Sigmoid colon (tissue), 4 donors: ENCODE results near the gene ZNF232.

ENCODE experiments used
- CTCF ChIP-seq, 4 experiments: fragments of 450-650 bp in 3 of 4; fragments of 200-600 bp in 1 of 4; IDR thresholded peaks; one replicate each; pipeline ENCODE4 v1.5.1; 2016 to 2019; ENCODE audit warnings: antibody characterized with exemption in 4 of 4, mild to moderate bottlenecking in 3 of 4, moderate library complexity in 2 of 4
- EP300 ChIP-seq, 4 donors: sonication (generic); formaldehyde crosslinking; IDR thresholded peaks; one replicate each; pipeline ENCODE4 v1.6.1; 2017; ENCODE audit warnings: antibody characterized with exemption in 4 of 4
- POLR2A ChIP-seq, 2 donors: fragments of 450-650 bp; IDR thresholded peaks; one replicate each; pipeline ENCODE4 v1.6.1; 2016; ENCODE audit warnings: antibody characterized with exemption in 2 of 2, mild to moderate bottlenecking in 2 of 2, moderate library complexity in 2 of 2

GRCh38 chr17:5097101-5097834 is 14.4 kb downstream of the ZNF232 start:
- TF ChIP-seq CTCF (IDR thresholded peaks at IDR 0.05): no peak
- peak in 1 of 2 donors; percentile 2 for TF ChIP-seq POLR2A (IDR thresholded peaks at IDR 0.05)
- no peak for TF ChIP-seq EP300 (IDR thresholded peaks at IDR 0.05)
